ENCODE measurements around the gene OTX1.

The OTX1 gene

GRCh38 chr2:63029058-63029457, 21.6 kb upstream of the OTX1 start:
- Histone ChIP-seq H3K4me3 (ENCODE audit: low read depth, low read length) (no peak overlapping the region), H3K27me3 (no peaks in the 10 kb centered on the region), H3K4me1 (no peaks in the 10 kb centered on the region), H3K36me3 (no peaks in the 10 kb centered on the region), H3K9me3 (no peaks in the 10 kb centered on the region)
- no peak for TF ChIP-seq CTCF (IDR thresholded peaks at IDR 0.05; ENCODE audit: low read depth, low read length)
- no peak for DNase-seq

- H3K36me3 ChIP-seq: no peaks in the 10 kb centered on the region
- no peak overlapping the region for H3K4me3 ChIP-seq (ENCODE audit: low read depth, low read length)
- H3K9me3 ChIP-seq: no peaks in the 10 kb centered on the region
- DNase-seq: no peak
- TF ChIP-seq CTCF (IDR thresholded peaks at IDR 0.05; ENCODE audit: low read depth, low read length): no peak
- H3K27me3 ChIP-seq: no peaks in the 10 kb centered on the region
- H3K4me1 ChIP-seq: no peaks in the 10 kb centered on the region
Measured at GRCh38 chr2:63034526-63034925, 16.1 kb upstream of the OTX1 start.

DNA sequence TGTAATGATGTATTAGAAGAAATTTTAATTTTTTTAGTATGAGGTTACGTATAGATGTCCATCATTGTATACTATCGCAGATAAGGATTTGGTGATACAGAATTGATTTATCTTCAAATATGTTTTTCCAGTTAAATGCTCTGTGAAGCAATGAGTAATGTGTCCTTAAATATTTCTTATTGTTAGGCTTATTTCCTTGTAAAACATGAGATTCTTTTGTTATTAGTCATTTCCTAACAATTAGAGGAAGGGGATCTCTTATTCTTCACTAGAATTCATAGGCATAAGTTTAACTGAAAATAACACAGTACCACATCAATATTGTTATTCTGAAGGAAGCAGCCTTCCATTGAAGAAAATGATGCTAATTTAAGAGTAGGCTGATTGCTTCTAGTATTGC, 15.5 kb upstream of the OTX1 start:
- Histone ChIP-seq H3K4me3 (ENCODE audit: low read depth, low read length) (no peak overlapping the region), H3K36me3 (no peaks in the 10 kb centered on the region)

GRCh38 chr2:63035660-63036059, 15.0 kb upstream of the OTX1 start:
- DNase-seq: no peak
- H3K9me3 ChIP-seq: no peaks in the 10 kb centered on the region
- no peak overlapping the region for H3K4me3 ChIP-seq (ENCODE audit: low read depth, low read length)
- H3K36me3 ChIP-seq: no peaks in the 10 kb centered on the region
- H3K27me3 ChIP-seq: no peaks in the 10 kb centered on the region
- TF ChIP-seq CTCF (IDR thresholded peaks at IDR 0.05; ENCODE audit: low read depth, low read length): no peak
- no peaks in the 10 kb centered on the region for H3K4me1 ChIP-seq

More for the DNA sequence above, 15.5 kb upstream of the OTX1 start:
- Histone ChIP-seq H3K9me3 (no peaks in the 10 kb centered on the region), H3K27me3 (no peaks in the 10 kb centered on the region), H3K4me1 (no peaks in the 10 kb centered on the region)
- no peak for DNase-seq
- no peak for TF ChIP-seq CTCF (IDR thresholded peaks at IDR 0.05; ENCODE audit: low read depth, low read length)

DNA sequence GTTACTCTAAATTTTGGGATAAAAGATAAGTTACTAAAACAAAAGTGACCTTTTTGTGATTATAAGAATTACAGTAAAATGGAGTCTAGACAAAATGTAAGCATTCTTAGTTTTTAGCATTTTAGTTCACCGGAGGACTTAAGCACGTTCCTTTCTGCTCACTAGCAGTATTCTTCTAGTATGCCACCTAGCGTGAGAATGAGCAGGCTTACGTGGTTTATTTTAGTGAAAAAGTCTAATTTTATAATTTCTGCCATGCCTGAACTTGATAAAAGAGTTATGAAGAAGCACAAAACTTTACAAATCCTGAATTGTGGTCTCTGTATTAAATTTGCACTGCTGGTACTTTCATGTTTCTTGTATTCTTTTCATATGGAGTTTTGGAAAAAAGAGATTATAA, 12.6 kb upstream of the OTX1 start:
- Histone ChIP-seq H3K27me3 (no peaks in the 10 kb centered on the region), H3K4me3 (ENCODE audit: low read depth, low read length) (no peak overlapping the region), H3K36me3 (no peaks in the 10 kb centered on the region), H3K4me1 (no peaks in the 10 kb centered on the region), H3K9me3 (no peaks in the 10 kb centered on the region)
- DNase-seq: no peak
- no peak for TF ChIP-seq CTCF (IDR thresholded peaks at IDR 0.05; ENCODE audit: low read depth, low read length)

DNA sequence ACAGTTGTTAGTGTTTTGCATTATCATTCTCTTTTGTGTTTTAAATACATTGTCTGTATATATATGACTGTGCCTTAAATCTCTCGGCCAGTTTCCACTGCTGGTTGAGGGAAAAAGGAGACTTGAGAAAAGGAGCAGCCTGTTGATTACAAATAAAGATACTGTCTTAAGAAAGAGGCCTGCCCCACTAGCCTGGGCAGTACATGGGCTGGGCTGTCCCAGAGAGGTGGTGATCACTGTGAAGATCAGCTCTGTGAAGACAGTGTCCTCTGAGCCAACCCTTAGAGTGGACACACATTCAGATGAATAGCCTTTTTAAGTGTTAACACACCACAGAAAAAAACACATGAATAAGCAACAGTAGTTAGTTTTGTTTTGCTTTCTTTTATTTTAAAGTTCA, 10.0 kb upstream of the OTX1 start:
- H3K4me3 ChIP-seq (ENCODE audit: low read depth, low read length): no peak overlapping the region
- TF ChIP-seq CTCF (IDR thresholded peaks at IDR 0.05; ENCODE audit: low read depth, low read length): no peak
- H3K4me1 ChIP-seq: no peaks in the 10 kb centered on the region
- H3K36me3 ChIP-seq: no peaks in the 10 kb centered on the region
- H3K9me3 ChIP-seq: no peaks in the 10 kb centered on the region
- DNase-seq: no peak
- no peaks in the 10 kb centered on the region for H3K27me3 ChIP-seq
